Neural crest cell (in vitro differentiated cells): ENCODE data around the gene RAD18. TPM values are rescaled to one million over a fixed set of nuclear protein-coding genes. Genes with fewer than 3 reads are reported as not detected.

Experiments used
- DNase-seq: peaks from one replicate; pipeline ENCODE4 v3.0.0; 2021; ENCODE audit warnings: low read depth, mixed read lengths, low spot score
- H3K27ac Mint-ChIP-seq: one replicate; pipeline ENCODE4 v1.8.0; 2021; ENCODE audit warnings: mild to moderate bottlenecking, mixed read lengths; ENCODE audit not compliant: unreplicated experiment
- H3K27me3 Mint-ChIP-seq: 2 replicates; pipeline ENCODE4 v1.8.0; 2021; ENCODE audit warnings: low read depth, mild to moderate bottlenecking, mixed read lengths
- H3K36me3 Mint-ChIP-seq: 2 replicates; pipeline ENCODE4 v1.8.0; 2021; ENCODE audit warnings: low read depth, mild to moderate bottlenecking, mixed read lengths
- H3K4me1 Mint-ChIP-seq: 2 replicates; pipeline ENCODE4 v1.8.0; 2021; ENCODE audit warnings: mixed read lengths
- H3K4me3 Mint-ChIP-seq: one replicate; pipeline ENCODE4 v1.8.0; 2021; ENCODE audit warnings: mild to moderate bottlenecking, mixed read lengths
- H3K9me3 Mint-ChIP-seq: 2 replicates; pipeline ENCODE4 v1.8.0; 2021; ENCODE audit warnings: mixed read lengths
- total RNA-seq: library from RNA; stranded (reverse); gene quantifications from 2 replicates; pipeline ENCODE4 v1.2.1, GENCODE V29; 2021
- TF ChIP-seq, protein P1 (sequence below): fragments of 200-600 bp; sonication (generic); conservative IDR thresholded peaks from 2 replicates; pipeline ENCODE4 v1.5.0; 2021; ENCODE audit warnings: antibody characterized with exemption, mild to moderate bottlenecking

RAD18 gene
- total RNA-seq, 1 donor from 2014 or later: 36.3 TPM

DNA sequence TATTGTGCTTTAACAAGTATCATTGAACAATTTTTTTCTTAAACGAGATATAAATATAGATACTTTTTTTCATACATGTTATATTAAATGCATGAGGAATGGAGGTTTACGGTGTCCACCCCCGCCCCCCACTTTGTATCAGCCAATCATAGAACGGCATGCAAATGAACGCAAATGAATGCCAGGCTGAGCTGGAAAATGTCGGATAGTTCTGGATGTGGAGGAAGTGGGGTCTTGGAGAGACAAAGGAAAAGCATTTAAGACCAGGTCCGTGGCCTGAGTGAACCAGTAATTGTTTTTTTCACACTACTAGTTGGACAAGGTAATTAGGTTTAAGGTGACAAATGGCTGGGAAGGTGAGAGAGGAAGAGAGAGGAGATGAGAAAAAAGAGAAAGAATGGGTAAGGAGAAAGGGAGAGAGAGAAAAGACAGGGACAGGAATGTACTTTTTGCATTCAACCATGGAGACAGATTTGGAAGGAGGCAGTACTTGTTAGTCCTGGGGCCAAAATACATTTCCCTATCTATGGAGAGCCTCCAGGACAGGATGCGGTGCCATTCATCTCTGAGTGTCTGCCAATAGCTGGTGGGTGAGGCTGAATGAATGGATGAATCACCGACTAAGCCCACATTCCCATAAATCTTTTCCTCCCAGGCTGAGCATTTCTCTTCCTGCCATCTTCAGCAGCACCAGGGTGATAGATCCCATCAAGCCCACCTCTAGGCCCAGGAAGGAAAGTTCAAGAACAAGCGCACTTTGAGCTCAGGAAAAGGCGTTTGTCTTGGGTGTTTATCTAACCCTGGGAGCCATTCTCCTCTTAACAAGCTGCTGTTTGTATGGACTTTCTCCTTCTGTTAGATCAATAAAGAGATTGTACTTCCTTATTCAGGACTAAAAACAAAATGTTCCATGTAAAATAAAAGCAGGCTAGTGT, 1.4 kb upstream of the RAD18 start:
- no peak for DNase-seq

DNA sequence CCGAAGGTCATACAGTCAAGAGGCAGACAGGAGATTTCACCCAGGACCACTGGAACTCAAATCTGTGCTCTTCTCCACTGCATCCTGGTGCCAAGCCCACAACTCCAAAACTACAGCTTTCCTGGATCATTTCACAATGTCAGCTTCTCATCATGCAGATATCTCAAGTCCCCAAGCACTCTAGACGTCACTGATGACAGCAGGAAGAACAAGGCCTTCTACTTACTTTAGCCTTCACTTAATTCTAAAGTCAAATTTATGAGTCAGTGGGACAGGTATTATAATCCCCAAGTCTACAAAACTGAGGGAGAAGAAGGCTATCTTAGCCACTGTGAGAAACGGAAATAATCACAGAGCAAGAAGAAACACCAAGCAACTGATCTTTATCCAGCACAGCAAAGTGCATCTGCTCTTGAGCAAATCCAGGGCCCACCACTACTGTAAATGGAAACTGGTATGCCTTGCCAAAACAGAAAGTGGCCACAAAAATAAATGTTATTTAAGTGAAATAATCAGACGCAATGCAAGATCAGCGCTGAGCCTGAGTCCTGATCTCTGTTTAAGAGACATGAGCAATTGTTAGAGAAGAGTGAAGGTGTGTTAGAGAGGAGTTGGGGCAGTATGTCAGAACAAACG, 928 bp downstream of the RAD18 start:
- TF ChIP-seq, protein P1, sequence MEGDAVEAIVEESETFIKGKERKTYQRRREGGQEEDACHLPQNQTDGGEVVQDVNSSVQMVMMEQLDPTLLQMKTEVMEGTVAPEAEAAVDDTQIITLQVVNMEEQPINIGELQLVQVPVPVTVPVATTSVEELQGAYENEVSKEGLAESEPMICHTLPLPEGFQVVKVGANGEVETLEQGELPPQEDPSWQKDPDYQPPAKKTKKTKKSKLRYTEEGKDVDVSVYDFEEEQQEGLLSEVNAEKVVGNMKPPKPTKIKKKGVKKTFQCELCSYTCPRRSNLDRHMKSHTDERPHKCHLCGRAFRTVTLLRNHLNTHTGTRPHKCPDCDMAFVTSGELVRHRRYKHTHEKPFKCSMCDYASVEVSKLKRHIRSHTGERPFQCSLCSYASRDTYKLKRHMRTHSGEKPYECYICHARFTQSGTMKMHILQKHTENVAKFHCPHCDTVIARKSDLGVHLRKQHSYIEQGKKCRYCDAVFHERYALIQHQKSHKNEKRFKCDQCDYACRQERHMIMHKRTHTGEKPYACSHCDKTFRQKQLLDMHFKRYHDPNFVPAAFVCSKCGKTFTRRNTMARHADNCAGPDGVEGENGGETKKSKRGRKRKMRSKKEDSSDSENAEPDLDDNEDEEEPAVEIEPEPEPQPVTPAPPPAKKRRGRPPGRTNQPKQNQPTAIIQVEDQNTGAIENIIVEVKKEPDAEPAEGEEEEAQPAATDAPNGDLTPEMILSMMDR: no peak
- Mint-ChIP-seq H3K27me3 (no peaks in the 10 kb centered on the region), H3K36me3 (no peaks in the 10 kb centered on the region), H3K4me3 (peak overlapping the region; percentile 98), H3K4me1 (peaks cover 53% of the 10 kb centered on the region), H3K9me3 (no peaks in the 10 kb centered on the region), H3K27ac (peak overlapping the region; percentile 98)
- no peak for DNase-seq

More for the DNA sequence above, 1.4 kb upstream of the RAD18 start:
- Mint-ChIP-seq H3K36me3 (no peaks in the 10 kb centered on the region), H3K4me3 (peak overlapping the region; percentile 98), H3K9me3 (no peaks in the 10 kb centered on the region), H3K27me3 (peaks cover 9% of the 10 kb centered on the region), H3K27ac (peak overlapping the region; percentile 75), H3K4me1 (peaks cover 49% of the 10 kb centered on the region)
- TF ChIP-seq, protein P1: no peak

DNA sequence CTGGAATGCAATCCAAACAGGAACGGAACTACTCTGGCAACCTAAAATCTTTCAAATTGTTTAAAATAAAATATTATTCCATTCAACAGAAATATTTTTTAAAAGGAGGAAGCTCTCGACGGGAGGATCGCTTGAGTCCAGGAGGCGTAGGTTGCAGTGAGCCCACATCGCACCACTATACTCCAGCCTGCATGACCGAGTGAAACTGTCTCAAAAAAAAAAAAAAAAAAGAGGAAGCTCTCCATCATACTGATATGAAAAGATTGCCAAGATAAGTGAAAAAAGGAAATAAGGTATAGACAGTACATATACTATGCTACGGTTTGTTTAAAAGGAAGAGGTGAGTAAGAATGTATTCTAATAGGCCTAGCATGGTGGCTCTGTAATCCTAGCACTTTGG, 3.6 kb downstream of the RAD18 start:
- Mint-ChIP-seq H3K27ac (no peak overlapping the region), H3K4me3 (peak overlapping the region; percentile 70), H3K36me3 (no peaks in the 10 kb centered on the region), H3K27me3 (no peaks in the 10 kb centered on the region), H3K4me1 (peaks cover 51% of the 10 kb centered on the region), H3K9me3 (no peaks in the 10 kb centered on the region)
- TF ChIP-seq, protein P1: no peak
- DNase-seq: no peak

DNA sequence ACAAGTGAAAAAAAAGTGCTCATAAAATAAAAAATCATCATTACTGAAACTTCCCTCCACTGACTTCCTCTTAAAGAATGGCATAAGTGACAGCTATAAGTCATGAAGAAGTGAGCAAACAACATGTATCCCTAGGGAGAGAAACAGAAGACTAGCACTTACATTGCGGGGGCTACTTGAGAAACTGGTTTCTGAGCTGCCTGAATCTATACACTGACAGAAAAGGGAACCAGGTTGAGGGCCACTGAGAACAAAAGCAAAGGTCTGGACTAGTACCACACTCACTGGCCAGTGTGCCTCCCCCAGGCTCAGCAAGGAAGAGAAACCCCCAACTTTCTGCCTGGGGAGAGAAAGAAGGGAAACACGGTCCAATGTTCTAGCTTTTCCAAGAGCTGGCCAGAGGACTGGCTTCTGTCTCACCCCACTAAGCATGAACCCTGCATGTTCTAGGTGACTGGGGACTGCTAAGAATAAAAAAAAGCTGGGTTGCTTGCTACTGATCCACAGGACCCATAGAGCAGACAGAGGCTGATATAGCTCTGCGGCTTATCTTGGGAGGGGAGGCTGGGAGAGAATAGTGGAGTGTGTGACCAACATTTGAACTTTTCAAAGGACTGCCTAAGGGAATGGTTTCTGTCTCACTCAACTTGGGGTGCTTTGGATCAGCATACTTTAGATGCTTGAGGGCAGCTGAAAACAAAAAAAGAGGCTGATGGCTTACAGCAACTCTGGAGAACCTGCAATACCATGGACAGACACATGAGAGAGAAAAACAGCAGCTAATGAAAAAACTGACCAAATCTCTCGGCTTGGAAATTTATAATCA, 8.1 kb downstream of the RAD18 start:
- TF ChIP-seq, protein P1: peak; percentile 31
- no peak for DNase-seq
- H3K4me3 Mint-ChIP-seq: no peak overlapping the region
- peak overlapping the region; percentile 25 for H3K27ac Mint-ChIP-seq
- H3K27me3 Mint-ChIP-seq: no peaks in the 10 kb centered on the region
- peaks cover 29% of the 10 kb centered on the region for H3K4me1 Mint-ChIP-seq
- no peaks in the 10 kb centered on the region for H3K9me3 Mint-ChIP-seq
- no peaks in the 10 kb centered on the region for H3K36me3 Mint-ChIP-seq

DNA sequence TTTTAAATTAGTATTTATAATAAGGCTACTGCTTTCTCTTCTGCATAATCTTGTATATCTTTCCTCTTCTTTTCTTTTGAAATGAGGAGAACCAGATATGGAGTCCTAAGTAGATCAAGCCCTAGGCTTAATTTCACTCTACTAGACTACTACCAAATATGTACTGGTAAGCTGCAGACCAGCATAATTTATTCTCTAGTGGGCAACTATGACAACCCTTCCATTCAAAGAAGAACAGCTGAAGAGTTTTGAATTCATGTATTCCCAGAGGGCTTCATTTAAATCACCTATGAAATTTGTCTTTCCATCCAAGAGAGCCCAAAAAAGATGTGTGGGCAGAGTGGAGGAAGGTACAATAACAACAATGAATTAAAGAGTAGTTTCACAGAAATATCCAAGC, 10.0 kb downstream of the RAD18 start:
- no peak overlapping the region for H3K4me3 Mint-ChIP-seq

More for the DNA sequence above, 10.0 kb downstream of the RAD18 start:
- Mint-ChIP-seq H3K36me3 (no peaks in the 10 kb centered on the region), H3K27ac (no peak overlapping the region), H3K9me3 (no peaks in the 10 kb centered on the region), H3K27me3 (no peaks in the 10 kb centered on the region), H3K4me1 (peaks cover 35% of the 10 kb centered on the region)
- DNase-seq: no peak
- TF ChIP-seq, protein P1: no peak
